ENCODE measurements around the gene NUAK1.

- TF ChIP-seq CTCF (IDR thresholded peaks at IDR 0.05) (no peak), POLR2A (IDR thresholded peaks at IDR 0.05) (no peak)
Observed at GRCh38 chr12:106025129-106025528, 113.6 kb downstream of the NUAK1 start.
